ENCODE data around the gene SPATA25.
"Not testable (repeated sequence)": the region's sequence is repeated elsewhere in the genome, so short reads cannot be mapped to it uniquely, and the experiment has no call there.

SPATA25 gene, protein sequence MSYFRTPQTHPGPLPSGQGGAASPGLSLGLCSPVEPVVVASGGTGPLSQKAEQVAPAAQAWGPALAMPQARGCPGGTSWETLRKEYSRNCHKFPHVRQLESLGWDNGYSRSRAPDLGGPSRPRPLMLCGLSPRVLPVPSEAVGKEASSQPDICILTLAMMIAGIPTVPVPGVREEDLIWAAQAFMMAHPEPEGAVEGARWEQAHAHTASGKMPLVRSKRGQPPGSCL

DNA sequence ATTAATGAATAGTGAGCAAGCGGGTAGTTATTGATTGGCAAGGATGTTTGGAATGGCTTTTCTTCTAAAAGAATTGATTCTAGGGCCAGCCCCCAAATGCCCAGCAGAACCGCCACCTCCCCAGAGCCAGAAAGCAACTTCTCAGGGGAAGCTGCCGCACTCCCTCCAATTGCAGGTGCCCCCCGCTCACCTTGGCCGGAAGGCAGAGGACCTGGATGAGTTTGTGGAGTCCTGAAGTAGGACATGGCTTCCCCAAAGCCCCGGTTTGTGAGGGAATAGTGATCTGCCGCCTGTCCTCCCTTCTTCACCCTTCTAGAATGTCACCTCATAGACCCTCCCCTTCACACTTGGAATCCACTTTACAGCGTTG, at the start of gene SPATA25:
Gene SPATA25, minus strand, starts transcription at position 277 of the 370 bp plus-strand sequence. Its CDS starts 32 bp downstream, at position 245.
- no peak for DNase-seq

DNA sequence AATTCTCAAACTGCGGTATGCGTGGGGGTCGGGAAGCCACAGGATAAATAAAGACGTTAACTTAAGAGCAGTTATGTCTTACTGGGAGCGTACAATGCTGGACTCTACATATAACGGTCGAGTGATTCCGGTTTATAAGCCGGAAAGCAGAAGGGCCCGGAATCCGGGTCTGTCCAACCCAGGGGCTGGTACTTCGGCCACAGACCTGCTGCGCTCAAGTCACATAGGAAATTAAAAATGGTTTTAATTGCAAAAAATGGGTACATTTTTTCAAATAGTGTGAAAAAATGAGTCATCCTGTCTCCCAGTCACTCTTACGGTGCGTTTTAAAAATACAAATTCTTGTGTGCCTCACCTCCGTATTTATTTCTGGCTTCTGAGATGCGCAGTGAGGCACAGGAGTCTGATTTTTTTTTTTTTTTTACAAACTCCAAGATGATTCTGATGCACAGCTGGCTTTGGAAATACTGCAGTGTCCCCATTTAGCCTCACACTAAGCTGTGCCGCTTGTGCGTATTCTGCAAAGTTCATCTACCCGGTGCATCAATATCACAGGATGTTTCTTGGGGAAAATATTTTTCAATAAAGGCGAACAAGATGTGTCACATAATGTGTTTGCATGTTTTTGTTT, 48.1 kb upstream of the SPATA25 start:
- no peak for DNase-seq

DNA sequence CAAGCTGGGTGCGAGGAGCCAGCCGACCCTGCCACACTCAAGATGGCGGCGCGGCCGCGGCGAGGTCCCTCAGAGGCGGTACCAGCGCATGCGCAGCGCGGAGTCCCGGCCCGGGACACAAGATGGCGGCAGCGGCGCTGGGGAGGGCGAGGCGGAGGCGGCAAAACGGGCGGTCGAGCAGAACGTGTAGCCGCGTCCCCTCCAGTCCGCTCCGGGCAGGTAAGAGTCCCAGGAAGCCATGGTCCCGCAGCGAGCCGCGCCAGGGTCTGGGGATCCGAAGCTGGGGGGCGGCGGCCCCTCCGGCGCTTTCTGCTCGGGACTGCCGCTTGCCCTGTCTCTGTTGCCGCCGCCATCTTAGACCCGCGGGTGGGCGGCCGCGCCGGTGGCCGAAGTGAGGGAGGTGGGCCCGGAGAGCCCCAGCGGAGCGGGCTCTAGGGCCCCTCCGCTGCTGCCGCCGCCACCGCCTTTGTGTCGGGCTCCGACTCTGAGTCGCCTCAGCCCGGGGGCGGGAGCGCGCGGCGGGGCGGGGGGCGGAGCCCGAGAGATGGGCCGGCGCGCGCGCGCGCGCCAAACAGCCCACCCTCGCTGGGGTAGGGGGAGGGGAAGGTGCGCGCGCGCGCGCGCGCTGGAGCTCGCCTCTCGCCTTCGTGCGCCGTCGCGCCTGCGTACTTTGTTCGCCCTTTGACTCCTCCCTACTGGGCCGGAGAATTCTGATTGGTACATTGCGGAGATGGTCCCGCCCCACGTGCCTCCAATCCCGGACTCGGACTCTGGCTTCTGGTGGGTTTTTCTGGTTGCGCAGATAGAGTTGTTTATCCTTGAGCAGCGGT, 47.4 kb upstream of the SPATA25 start, which contains the start of gene PCIF1:
Gene PCIF1, plus strand, starts transcription at position 98 of the 830 bp plus-strand sequence. CDS start 4,317 bp downstream, outside the sequence.
- DNase-seq: peak; percentile 99

DNA sequence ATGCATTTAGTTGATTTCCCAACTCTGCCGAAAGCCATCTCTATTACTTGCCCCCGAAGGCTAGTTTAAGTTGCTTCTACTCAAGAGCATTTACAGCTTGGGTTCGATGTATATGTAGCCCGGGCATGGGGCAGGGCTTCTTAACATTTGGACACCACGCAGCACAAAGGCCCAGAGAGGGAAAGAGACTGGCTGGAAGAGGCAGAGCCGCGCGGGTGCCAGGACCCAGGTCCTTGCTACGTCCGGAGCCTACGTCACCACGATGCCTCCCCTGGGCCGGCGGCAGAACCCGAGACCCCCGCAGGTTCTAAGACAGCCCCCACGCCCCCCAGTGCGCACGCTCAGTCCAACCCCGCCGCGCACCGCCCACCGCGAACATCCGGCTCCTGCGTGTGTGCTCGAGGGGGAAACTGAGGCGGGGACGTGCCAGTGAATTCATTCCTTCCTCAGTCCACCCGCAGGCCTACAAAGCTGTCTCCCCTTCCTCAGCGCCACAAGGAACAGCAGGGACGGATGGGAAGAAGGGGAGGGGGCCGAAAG, 46.7 kb upstream of the SPATA25 start:
- DNase-seq: peak; percentile 70

DNA sequence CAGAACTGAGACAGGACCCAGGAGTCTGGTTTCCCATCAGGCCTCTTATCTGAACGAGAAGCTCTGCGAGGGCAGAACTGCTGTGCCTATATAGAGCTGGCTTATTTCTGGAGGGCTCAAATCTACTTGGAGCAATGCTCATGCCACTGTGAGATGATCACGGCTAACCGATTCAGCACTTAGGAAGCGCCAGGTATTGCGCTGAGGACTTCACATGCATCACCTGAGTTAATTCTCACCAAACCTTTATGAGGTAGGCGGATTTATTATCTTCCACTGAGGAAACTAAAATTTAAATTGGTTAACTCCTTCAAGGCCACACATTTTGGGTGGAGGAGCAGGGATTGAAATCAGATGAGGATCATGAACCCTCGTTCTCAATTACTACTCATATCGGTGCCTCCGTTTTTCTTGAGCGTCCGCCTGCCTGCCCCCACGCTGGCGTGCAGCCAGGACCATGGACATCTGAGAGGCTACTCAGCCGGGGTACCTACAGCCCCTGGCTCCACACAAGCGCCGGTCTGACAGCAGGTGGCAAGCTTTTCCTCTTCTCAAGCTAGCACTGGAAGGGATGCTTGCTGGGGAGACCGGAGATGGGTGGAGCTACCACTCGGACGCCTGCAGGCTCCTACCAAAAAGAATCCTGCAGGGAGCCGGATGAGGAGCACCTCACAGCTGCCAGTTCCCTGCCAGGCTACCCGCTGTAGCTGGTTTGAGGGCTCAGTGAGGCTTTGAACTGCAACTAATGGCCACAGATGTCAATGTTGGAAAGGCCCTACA, 46.0 kb upstream of the SPATA25 start:
- DNase-seq: peak; percentile 87

DNA sequence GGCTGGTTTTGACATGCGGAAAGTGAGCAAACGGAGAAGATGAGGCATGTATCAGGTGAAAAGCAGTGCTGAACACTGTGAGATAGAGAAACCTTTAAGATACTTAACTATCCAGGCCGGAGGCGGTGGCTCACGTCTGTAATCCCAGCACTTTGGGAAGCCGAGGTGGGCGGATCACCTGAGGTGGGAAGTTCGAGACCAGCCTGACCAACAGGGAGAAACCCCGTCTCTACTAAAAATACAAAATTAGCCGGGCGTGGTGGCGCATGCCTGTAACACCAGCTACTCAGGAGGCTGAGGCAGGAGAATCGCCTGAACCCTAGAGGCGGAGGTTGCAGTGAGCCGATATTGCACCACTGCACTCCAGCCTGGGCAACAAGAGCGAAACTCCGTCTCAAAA, 44.3 kb upstream of the SPATA25 start:
- not testable (repeated sequence) for DNase-seq

DNA sequence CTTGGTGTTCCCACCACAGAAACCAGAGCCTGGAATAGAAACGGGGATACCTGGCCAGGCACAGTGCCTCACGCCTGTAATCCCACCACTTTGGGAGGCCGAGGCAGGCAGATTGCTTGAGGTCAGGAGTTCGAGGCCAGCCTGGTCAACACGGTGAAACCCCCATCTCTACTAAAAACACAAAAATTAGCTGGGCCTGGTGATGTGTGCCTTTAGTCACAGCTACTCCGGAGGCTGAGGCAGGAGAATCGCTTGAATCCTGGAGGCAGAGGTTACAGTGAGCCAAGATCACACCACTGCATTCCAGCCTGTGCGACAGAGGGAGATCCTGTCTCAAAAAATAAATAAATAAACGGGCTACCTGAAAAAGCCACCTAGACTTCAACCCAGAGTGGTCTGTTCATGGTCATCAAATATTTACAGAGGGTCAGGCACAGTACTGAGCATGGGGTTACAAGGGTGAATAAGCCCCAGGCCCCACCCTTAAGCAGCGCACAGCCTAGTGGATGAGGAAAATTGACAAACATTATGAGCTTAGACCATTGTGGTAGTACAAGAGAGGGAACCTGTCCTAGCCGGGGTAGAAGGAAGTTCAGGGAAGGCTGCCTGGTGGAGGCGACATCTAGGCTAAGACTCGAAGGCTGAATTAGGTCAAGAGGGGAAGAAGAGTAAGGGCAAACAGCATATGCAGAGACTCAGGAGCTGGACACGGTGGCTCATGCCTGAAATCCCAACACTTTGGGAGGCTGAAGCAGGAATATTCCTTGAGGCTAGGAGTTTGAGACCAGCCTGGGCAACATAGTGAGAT, 39.9 kb upstream of the SPATA25 start:
- no peak for DNase-seq

DNA sequence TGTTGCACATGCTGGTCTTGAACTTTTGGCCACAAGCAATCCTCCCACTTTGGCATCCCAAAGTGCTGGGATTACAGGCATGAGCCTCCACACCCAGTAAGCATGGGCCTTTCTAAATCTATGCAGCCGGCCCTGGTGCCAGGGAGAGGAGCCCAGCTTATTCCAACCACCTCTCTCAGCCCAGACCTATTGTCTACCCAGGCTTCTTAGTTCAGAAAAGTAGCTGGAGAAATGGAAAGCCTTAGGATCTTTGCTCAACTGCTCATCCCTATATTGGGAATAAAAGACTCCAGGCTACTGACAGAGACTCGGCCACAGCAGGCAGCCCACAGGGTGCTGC, 39.3 kb upstream of the SPATA25 start:
- DNase-seq: no peak

DNA sequence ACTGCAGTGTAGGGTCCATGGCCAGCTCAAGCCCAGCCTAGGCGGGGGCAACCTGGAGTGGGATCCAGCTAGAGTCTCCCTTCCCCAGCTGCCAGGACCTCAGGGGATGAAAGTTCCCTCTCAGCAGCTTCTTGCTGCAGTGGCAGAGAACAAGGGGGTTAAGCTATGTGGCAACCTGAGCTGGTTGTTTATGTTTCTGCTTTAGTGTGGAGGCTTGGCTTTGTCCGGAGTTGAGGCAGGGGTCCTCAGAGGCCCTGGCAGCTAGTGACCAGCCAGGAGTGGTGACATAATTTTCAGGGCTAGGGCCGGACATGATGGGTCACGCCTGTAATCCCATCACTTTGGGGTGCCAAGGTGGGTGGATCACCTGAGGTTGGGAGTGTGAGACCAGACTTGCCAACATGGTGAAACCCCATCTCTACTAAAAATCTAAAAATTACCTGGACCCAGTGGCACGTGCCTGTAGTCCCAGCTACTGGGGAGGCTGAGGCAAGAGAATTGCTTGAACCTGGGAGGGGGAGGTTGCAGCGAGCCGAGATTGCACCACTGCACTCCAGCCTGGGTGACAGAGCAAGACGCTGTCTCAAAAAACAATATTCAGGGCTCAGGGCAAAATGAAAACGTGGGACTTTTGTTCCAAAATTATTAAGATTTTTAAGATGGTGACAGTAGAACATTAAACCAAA, 38.5 kb upstream of the SPATA25 start:
- DNase-seq: no peak

DNA sequence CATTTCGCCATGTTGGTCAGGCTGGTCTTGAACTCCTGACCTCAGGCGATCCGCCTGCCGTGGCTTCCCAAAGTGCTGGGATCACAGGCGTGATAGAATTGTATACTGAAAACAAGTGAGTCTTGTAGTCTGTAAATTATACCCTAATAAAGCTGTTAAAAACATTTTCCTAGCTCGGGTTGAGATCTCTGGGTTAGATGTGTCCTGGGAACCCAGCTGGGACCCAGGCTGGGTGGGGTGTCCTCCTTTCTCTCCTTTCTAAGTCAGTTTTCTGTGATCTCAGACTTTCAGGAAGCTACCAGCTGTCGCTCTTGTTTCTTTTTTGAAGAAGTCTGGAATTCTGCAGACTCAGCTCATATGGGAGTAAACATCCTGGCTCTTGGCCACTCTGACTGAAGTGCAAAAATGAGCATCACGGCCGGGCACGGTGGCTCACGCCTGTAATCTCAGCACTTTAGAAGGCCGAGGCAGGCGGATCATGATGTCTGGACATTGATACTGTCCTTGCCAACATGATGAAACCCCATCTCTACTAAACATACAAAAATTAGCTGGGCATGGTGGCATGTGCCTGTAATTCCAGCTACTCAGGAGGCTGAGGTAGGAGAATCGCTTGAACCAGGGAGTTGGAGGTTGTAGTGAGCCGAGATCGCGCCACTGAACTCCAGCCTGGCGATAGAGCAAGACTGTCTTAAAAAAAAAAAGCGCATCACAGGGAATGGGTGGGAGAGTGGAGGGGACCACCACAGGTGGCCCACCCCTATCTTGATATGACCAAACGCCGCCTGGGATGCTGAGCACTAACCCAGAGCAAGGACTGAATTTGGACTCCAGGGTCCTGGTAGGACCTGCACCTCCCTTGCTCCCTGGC, 37.2 kb upstream of the SPATA25 start:
- no peak for DNase-seq

DNA sequence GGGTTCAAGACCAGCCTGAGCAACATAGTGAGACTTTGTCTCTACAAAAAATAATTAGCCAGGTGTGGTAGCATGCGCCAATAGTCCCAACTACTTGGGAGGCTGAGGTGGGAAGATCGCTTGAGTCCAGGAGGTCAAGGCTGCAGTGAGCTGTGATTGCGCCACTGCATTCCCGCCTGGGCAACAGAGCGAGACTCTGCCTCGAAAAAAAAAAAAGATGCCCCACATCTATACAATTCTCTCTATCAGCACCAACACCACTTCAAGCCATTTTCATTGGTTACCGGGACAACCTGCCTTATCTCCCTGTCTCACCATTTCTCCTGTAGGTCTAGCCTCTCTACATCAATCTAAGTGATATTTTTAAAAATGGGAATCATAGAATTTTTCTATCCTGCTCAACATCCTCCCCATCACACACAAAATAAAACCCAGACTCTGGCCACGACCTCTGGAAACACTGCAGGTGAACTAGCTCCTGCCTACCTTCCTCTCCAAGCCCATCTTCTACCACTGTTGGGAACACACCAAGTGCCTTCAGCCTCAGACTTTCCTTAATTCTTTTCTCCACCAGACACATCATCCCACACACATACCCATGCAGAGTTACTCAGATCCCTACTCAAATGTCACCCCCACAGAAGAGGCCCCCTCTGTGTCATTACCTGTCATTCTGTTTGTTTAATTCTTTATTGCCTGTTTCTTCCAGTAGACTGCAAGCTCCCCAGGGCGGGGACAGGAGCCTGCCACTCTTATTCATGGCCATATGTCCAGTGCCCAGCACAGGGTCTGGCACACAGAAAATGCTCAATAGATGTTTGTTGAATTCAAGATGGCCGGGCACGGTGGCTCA, 34.1 kb upstream of the SPATA25 start:
- no peak for DNase-seq

DNA sequence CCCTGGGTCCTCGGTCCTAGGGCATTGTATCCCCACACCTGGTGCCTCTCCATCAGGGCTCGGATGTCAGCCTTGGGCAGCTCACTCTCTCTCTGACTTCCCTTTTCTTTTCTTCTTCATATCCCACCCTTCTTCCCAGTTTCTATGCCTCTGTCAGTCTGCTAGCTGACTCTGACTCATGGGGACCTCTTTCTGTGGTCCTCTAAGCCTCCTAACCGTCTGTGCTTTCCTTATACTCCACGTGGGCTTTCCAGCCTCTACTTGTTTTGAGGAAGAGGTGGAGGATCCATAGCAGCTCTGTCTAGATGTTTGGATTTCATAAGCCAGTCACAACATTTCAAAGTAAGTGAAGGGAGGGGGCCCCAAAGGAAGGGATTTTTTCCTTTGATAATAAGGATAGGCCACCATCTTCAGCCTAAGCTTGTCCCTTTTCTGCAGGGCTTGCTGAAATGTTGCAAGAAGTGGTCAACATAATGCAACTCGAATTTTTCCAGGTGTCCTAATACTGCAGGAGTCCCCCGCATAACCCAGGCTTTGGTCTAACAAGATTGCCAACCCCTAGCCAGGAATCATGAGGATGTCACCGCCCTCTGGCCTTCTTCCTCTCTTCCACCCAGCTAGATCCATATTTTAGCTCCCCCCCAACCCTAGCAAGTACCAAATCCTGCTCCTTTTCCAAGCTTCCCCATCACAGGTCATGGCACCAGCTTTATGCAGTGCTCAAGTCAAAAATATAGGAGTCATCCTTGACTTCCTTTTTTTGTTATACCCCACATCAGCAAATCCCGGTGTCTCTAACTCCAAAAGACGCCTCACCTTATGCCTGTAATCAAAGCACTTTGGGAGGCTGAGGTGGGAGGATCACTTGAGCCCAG, 33.3 kb upstream of the SPATA25 start:
- DNase-seq: no peak

DNA sequence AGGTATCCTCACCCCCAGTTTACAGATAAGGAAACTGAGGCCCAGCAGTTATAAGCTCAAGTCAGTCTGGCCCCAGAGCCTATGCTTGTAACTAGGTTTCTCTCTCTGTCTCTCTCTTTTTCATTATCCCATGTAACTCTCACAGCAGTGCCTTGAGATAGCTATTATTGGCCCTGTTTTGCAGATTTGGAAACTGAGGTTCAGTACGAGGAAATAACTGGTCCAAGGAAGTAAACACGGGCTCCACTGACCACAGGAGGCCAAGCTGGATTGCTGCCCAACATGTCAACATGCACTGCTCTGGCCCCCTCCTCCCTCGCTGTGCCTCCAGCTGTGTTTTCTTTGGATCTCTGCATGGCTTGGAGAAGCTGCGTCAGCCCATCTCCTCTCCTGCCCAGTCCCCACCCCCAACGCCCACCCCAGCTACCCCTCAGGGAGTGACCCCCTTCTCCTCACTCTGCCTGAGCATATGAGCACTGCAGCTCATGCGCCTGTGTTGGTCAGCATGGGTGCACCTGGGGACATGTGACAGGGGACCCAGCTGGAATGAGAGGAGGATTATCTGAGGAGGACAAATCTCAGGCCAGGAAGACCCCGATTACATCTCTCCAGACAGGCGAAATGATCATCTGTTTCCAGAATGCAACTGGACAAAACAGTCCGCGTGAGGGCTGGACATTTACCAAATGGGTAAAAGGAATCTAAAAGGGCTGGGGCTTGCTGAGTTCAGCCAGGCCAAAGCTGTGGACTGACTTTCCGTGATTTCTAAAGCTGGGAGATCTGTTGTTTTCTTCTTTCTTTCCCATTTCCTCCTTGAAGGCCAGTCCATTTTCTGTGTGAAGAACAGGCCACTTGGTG, 32.3 kb upstream of the SPATA25 start:
- no peak for DNase-seq

DNA sequence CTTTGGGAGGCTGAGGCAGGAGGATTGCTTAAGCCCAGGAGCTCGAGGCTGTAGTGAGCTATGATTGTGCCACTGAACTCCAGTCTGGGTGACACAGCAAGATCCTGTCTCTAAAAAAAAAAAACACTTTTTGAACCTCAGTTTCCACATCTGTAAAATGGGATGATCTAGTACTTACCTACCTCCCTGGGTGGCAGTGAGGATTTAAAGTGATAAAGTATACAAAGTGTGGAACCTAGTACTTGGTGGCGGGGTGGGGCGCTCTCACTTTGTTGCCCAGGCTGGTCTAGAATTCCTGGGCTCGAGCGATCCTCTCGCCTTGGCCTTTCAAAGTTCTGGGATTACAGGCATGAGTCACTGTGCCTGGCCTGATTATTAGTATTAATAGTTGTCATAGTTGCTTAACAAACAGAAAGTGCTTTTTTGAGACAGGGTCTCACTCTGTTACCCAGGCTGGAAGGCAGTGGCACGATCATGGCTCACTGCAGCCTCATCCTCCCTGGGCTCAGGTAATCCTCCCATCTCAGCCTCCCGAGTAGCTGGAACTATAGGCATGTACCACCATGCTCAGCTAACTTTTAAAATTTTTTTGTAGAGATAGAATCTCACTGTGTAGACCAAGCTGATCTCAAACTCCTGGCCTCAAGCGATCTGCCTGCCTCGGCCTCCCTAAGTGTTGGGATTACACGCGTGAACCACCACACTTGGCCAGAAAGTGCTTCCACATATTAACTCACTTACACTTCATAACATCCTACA, 31.5 kb upstream of the SPATA25 start:
- DNase-seq: no peak

DNA sequence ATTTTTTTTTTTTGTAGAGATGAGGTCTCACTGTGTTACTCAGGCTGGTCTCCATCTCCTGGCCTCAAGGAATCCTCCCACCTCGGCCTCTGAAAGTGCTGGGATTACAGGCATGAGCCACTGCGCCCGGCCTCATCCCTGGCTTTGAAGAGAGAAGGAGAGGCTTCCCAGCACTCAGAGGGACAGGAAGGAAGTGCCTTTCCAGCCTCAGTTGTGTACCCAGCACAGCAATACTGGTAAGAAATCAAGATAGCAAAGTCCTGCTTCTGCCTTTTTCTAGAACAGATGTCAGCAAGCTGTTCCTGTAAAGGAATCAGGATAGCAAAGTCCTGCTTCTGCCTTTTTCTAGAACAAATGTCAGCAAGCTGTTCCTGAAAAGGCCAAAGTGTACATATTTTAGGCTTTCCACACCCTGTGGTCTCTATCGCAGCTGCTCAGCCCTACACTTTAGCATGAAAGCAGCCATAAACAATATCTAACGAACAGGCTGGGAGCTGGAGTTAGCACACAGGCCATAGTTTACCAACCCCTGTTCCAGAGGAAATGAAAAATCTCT, 30.8 kb upstream of the SPATA25 start:
- no peak for DNase-seq

DNA sequence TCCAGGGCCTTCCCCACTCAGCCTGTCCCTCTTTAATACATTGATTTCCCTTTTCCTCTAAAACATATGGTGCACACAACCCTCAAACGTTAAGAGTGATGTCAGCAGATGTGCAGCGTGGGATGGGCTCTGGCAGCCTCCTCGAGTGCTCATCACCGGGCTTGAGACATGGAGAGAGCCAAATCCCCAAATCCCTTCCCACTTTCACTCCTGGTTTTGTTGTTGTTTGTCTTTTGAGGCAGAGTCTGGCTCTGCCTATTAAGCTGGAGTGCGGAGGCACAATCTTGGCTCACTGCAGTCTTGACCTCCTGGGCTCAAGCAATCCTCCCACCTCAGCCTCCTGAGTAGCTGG, 30.3 kb upstream of the SPATA25 start:
- no peak for DNase-seq
